Hematopoietic multipotent progenitor cell (in vitro differentiated cells): ENCODE results near the gene RASSF7. TPM values are rescaled to one million over a fixed set of nuclear protein-coding genes. Genes with fewer than 3 reads are reported as not detected.
A peak's percentile ranks its signal among the peaks of the same experiment; 100 is the strongest.

ENCODE experiments used
- DNase-seq, 3 donors: peaks; one replicate each; pipeline ENCODE4 v3.0.0-alpha.2; 2011 to 2015; ENCODE audit warnings: low read depth in 2 of 3, low spot score in 2 of 3
- small RNA-seq: library from RNA; depleted of rRNA; stranded (forward); fragments of <200 nt; gene quantifications from one replicate; pipeline ENCODE3, GENCODE V24; 2012
- total RNA-seq: library from RNA; depleted of rRNA; stranded (reverse); fragments of >200 nt; gene quantifications from one replicate; pipeline ENCODE4 v1.2.3, GENCODE V29; 2012

RASSF7 gene
- total RNA-seq, 1 donor = 30.2 TPM

DNA sequence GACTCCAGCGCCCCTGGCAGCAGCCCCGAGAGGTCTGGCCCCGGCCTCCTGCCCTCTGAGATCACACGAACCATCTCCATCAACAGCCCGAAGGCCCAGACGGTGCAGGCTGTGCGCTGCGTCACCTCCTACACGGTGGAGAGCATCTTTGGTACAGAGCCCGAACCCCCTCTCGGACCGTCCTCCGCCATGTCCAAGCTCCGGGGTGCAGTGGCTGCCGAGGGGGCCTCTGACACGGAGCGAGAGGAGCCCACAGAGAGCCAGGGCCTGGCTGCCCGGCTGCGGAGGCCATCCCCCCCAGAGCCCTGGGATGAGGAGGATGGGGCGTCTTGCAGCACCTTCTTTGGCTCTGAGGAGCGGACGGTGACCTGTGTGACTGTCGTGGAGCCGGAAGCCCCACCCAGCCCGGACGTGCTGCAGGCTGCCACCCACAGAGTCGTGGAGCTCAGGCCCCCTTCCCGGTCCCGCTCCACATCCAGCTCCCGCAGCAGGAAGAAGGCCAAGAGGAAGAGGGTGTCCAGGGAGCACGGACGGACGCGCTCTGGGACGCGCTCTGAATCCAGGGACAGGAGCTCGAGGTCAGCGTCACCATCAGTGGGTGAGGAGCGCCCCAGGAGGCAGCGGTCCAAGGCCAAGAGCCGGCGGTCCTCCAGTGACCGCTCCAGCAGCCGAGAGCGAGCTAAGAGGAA is 47.3 kb downstream of the RASSF7 start:
- DNase-seq = no peak

DNA sequence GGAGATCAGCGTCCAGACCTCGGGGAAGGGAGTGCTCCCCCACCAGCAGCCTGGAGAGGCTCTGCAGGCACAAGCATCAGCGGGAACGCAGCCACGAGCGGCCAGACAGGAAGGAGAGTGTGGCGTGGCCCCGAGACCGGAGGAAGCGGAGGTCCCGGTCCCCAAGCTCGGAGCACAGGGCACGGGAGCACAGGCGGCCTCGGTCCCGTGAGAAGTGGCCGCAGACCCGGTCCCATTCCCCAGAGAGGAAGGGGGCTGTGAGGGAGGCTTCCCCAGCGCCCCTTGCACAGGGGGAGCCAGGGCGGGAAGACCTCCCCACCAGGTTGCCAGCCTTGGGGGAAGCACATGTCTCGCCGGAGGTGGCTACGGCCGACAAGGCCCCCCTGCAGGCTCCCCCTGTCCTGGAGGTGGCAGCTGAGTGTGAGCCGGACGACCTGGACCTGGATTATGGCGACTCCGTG is 48.1 kb downstream of the RASSF7 start:
- no peak for DNase-seq

DNA sequence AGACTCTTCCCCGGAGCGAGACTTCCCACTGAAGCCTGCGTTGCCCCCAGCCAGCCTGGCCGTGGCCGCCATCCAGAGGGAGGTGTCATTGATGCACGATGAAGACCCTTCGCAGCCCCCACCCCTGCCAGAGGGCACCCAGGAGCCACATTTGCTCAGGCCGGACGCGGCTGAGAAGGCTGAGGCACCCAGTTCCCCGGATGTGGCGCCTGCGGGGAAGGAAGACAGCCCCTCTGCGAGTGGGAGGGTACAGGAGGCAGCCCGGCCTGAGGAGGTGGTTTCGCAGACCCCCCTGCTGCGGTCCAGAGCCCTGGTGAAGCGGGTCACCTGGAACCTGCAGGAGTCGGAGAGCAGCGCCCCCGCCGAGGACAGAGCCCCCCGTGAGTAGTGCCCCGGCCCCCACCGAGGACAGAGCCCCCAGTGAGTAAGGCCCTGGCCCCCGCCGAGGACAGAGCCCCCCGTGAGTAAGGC is 48.6 kb downstream of the RASSF7 start:
- DNase-seq = no peak

DNA sequence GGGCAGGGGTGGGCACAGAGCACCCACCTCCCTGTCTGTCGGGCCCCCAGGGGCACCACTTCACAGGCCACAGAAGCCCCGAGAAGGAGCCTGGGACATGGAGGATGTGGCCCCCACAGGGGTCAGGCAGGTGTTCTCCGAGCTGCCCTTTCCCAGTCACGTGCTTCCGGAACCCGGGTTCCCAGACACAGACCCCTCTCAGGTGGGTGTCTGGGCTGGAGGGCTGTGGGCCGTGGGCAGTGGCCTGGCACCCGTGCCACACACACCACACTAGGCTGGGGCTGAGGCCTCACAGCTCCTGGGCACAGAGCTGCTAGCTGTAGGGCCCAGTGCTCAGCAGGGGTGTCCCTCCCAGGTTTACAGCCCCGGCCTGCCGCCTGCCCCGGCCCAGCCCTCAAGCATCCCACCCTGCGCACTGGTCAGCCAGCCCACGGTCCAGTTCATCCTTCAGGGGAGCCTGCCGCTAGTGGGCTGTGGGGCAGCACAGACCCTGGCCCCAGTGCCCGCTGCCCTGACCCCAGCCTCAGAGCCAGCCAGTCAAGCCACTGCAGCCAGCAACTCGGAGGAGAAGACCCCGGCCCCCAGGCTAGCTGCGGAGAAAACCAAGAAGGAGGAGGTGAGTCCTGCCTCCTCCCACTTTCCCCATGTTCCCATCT is 49.5 kb downstream of the RASSF7 start:
- DNase-seq = no peak

DNA sequence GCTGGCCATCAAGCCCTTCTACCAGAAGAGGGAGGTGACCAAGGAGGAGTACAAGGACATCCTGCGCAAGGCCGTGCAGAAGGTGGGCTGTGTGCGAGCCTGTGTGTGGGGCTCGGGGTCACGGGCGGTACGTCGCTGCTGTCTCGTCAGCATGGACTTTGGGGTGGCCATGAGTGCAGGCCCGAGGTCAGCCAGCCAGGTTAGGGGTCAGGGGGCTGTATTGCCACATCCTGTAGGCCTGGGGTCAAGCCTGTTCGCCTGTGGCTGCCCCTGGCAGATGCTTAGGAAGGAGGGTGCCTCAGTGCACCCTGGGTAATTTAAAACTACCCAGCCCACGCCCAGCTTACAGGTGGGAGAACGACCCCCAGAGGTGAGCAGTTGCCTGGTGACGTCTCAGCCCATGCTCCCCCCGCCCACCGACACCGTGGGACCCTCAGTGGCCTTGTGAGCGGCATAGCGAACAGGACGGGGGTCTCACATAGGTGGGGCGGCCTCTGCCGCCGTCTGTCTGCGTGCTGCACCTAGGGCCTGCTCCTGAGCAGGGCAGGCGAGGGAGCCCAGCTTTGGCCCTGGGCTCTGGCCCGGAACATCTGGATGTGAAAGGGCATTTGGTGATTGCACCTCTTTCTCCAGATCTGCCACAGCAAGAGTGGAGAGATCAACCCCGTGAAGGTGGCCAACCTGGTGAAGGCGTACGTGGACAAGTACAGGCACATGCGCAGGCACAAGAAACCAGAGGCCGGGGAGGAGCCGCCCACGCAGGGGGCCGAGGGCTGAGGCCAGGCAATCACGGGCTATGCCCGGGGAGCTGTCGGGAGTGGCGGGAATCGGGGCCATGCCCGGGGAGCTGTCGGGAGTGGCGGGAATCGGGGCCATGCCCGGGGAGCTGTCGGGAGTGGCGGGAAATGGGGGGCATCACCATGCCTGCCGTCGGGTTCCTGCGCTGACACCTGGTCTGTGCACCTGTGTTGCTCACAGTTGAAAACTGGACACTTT is 50.5 kb downstream of the RASSF7 start:
- no peak for DNase-seq

DNA sequence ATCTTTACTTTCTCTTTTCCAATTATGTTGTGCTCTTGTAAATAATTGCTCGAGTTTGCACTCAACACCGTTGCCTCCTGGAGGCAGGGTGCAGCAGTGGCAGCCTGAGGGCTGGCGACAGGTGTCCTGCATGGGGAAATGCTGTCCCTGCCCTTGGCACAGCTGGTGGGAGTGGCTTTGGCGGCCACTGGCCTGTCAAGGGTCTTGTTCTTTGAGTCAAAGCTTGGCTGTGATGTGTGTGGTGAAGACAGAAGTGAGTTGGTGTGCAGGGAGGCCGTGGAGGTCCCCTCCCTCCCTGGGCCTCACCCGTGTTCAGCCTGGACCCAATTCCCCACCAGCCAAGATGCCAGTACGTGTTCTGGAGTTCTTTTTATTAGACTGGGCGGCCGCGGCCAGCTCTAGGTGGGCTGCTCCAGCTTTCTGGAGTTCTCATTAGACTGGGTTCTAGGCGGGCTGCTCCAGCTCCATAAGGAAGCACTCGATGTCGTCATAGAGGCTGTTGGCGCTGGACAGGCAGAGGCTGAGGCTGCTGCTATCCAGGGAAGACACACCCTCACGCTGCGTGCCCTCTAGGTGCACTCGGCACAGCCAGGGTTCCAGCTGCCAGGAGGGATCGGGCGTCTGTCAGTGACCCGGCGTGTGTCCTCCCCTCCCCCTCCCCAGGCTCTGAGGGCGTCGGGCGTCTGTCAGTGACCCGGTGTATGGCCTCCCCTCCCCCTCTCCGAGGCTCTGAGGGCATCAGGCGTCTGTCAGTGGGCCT is 51.6 kb downstream of the RASSF7 start:
- peak in 1 of 3 donors; percentile 51 for DNase-seq

DNA sequence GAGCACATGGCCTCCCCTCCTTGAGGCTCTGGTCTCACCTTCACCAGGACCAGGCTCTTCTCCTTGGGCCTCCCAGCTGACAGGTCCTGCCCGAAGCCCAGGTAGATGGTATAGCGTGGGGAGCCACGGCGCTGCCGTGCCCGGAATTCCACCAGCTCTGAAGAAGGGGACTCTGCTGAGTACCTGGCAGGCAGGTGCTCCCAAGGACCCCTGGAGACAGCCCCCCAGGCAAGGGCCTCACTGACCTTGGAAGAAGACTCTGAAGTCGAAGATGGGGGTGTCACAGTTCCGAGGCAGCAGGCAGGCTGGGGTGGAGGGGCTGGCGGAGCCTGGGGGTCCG is 52.2 kb downstream of the RASSF7 start:
- DNase-seq = no peak

DNA sequence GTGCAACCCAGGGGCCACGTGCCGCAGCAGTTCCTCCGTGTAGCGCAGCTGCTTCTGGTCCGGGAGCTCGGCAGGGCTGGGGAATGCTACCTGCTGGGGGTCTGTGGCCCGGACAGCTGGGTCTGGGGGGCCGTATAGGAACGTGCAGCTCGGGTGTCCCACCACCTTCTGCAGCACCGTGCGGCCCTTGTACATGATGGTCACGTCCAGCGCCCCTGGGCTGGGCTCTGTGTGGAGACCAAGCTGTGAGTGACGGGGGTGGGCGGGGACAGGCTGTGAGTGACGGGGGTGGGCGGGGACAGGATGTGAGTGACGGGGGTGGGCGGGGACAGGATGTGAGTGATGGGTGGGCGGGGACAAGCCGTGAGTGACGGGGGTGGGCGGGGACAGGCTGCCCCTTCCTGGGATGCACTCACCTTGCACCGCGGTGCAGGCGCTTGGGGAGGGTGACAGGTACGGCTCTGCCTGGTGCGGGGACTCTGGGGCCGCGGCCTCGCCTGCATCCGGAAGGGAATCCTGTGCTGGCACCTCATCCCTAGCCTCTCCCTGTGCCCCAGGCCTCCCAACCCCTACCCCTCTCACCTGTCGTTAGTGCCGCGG is 52.7 kb downstream of the RASSF7 start:
- peak; percentile 44 to 50 (median 45) for DNase-seq

Small RNA genes lying within 50 kb of the gene (small RNA-seq; reads per million reads assigned to genes)
- gene MIR210 = 0.95 reads per million, percentile 29 among the genes with 10 or more reads in this experiment

Other genes starting within 250 kb of the RASSF7 start
- 78.1 TPM for gene IFITM1, start 246.9 kb upstream of the RASSF7 start, total RNA-seq
- gene IFITM3, start 240.1 kb upstream of the RASSF7 start, total RNA-seq = 50.6 TPM
- 3.5 TPM for gene B4GALNT4, start 191.5 kb upstream of the RASSF7 start, total RNA-seq
- gene PKP3, start 166.8 kb upstream of the RASSF7 start, total RNA-seq = 0.27 TPM
- gene SIGIRR, start 146.0 kb upstream of the RASSF7 start, total RNA-seq = 75.7 TPM
- gene ANO9, start 119.0 kb upstream of the RASSF7 start, total RNA-seq = 7.0 TPM
- 42.3 TPM for gene PTDSS2, start 110.7 kb upstream of the RASSF7 start, total RNA-seq
- gene RNH1, start 53.7 kb upstream of the RASSF7 start, total RNA-seq = 165 TPM
- gene HRAS, start 25.4 kb upstream of the RASSF7 start, total RNA-seq = 22.1 TPM
- gene LRRC56, start 23.4 kb upstream of the RASSF7 start, total RNA-seq = 3.5 TPM
- gene LMNTD2, start 232 bp upstream of the RASSF7 start, total RNA-seq = 1.6 TPM
- 36.6 TPM for gene PHRF1, start 15.5 kb downstream of the RASSF7 start, total RNA-seq
- gene IRF7, start 55.0 kb downstream of the RASSF7 start, total RNA-seq = 62.5 TPM
- gene CDHR5, start 64.0 kb downstream of the RASSF7 start, total RNA-seq = not detected
- gene SCT, start 66.2 kb downstream of the RASSF7 start, total RNA-seq = not detected
- 0.27 TPM for gene DRD4, start 76.3 kb downstream of the RASSF7 start, total RNA-seq
- gene DEAF1, start 134.3 kb downstream of the RASSF7 start, total RNA-seq = 80.8 TPM
- 25.6 TPM for gene TMEM80, start 134.8 kb downstream of the RASSF7 start, total RNA-seq
- gene EPS8L2, start 145.3 kb downstream of the RASSF7 start, total RNA-seq = 5.7 TPM
- gene TALDO1, start 186.5 kb downstream of the RASSF7 start, total RNA-seq = 401 TPM
- gene GATD1, start 216.5 kb downstream of the RASSF7 start, total RNA-seq = 41.7 TPM
- gene CEND1, start 229.1 kb downstream of the RASSF7 start, total RNA-seq = not detected
- gene SLC25A22, start 237.3 kb downstream of the RASSF7 start, total RNA-seq = 12.1 TPM
- gene PIDD1, start 244.3 kb downstream of the RASSF7 start, total RNA-seq = 11.3 TPM
- 2,675 TPM for gene RPLP2, start 249.0 kb downstream of the RASSF7 start, total RNA-seq